HepG2 (cell line): ENCODE data around the gene NOVA2. TPM values are rescaled to one million over a fixed set of nuclear protein-coding genes. Genes with fewer than 3 reads are reported as not detected.
A peak's percentile ranks its signal among the peaks of the same experiment; 100 is the strongest.

Experiments used
- ATAC-seq: fragments of 200-7000 bp; cut with Tn5 transposase; 3 replicates; pipeline ENCODE4 v1.9.1; 2020; ENCODE audit warnings: mild to moderate bottlenecking, moderate library complexity
- BruUV-seq: library from RNA; stranded (reverse); fragments of 400-500 nt; replicated peaks from 2 replicates; lab custom pipeline; 2021; lab: Mats Ljungman, UMichigan
- CTCF ChIA-PET: fragments of 300-600 bp; formaldehyde crosslinking; extraction: SDS; loops from one replicate; lab custom pipeline; 2021; ENCODE audit warnings: low total read pairs, inconsistent platforms, low intra/inter-chr PET ratio; lab: Yijun Ruan, JAX
- POLR2A ChIA-PET: fragments of 350-600 bp; sonication (Branson Sonifier 250); formaldehyde crosslinking; loops from one replicate; lab custom pipeline; 2020; ENCODE audit warnings: antibody characterized with exemption, inconsistent platforms; lab: Yijun Ruan, JAX
- DNase-seq: peaks from one replicate; pipeline ENCODE4 v3.0.0-alpha.2; 2015; ENCODE audit warnings: low spot score
- FAIRE-seq: peaks from 3 replicates; lab custom pipeline; 2011; peaks lifted over from hg19 to GRCh38; lab: Jason Lieb, UNC
- H2AFZ ChIP-seq: one replicate; pipeline ENCODE4 v1.6.1; 2011; ENCODE audit warnings: low read length, inconsistent platforms
- H3K27ac ChIP-seq: fragments of 300-600 bp; 3 replicates; pipeline ENCODE4 v1.8.0; 2011; ENCODE audit warnings: mixed run types, mild to moderate bottlenecking, mixed read lengths, low read length, inconsistent platforms; ENCODE audit not compliant: insufficient read depth; ENCODE audit errors: extremely low read length
- H3K27me3 ChIP-seq, 2 experiments: fragments of 200-600 bp in 1 of 2; 2 replicates in 1 of 2; 3 replicates in 1 of 2; pipeline versions ENCODE4 v1.6.0 to v1.8.0; 2011; ENCODE audit warnings: low read length in 2 of 2, mild to moderate bottlenecking in 2 of 2, moderate library complexity in 2 of 2, inconsistent platforms in 1 of 2; ENCODE audit not compliant: insufficient read depth in 2 of 2, control insufficient read depth in 1 of 2
- H3K36me3 ChIP-seq, 2 experiments: fragments of 200-600 bp in 1 of 2; replicated peaks in 1 of 2; 2 replicates in 1 of 2; 3 replicates in 1 of 2; pipeline versions ENCODE4 v1.5.1 to v1.8.0; 2011; ENCODE audit warnings: low read length in 2 of 2, inconsistent platforms in 1 of 2; ENCODE audit not compliant: insufficient read depth in 2 of 2, control insufficient read depth in 1 of 2
- H3K4me1 ChIP-seq: 2 replicates; pipeline ENCODE4 v1.5.1; 2012; ENCODE audit warnings: low read length, inconsistent platforms; ENCODE audit not compliant: insufficient read depth
- H3K4me2 ChIP-seq: 2 replicates; pipeline ENCODE4 v1.6.0; 2011; ENCODE audit warnings: low read depth, low read length, inconsistent platforms
- H3K4me3 ChIP-seq, 3 experiments: fragments of 200-600 bp in 1 of 3; sonication (generic), shearing (Covaris generic) in 1 of 3; replicated peaks in 1 of 3; 2 replicates each; pipeline ENCODE4 v1.5.1; 2011 to 2016; ENCODE audit warnings: low read length in 3 of 3, inconsistent platforms in 2 of 3, low read depth in 2 of 3, mild to moderate bottlenecking in 2 of 3, control low read depth in 1 of 3, mixed read lengths in 1 of 3; ENCODE audit not compliant: insufficient read depth in 1 of 3
- H3K79me2 ChIP-seq: one replicate; pipeline ENCODE4 v1.6.1; 2011; ENCODE audit warnings: low read length, inconsistent platforms; ENCODE audit not compliant: insufficient read depth
- H3K9ac ChIP-seq: 2 replicates; pipeline ENCODE4 v1.6.0; 2011; ENCODE audit warnings: mild to moderate bottlenecking, low read depth, low read length, inconsistent platforms; ENCODE audit not compliant: insufficient read depth
- H3K9me3 ChIP-seq: 2 replicates; pipeline ENCODE4 v1.5.1; 2012; ENCODE audit warnings: mild to moderate bottlenecking, low read length
- H4K20me1 ChIP-seq: 2 replicates; pipeline ENCODE4 v1.6.0; 2011; ENCODE audit warnings: inconsistent platforms, mild to moderate bottlenecking, low read length, moderate library complexity; ENCODE audit not compliant: insufficient read depth
- CREB3 ChIP-seq: sonication (generic); formaldehyde crosslinking; IDR thresholded peaks from 2 replicates; pipeline ENCODE4 v1.5.0; 2020; ENCODE audit warnings: missing genetic modification reagents
- GMEB1 ChIP-seq: sonication (generic); formaldehyde crosslinking; IDR thresholded peaks from 2 replicates; pipeline ENCODE4 v1.5.1; 2020; ENCODE audit warnings: missing genetic modification reagents, mild to moderate bottlenecking, borderline replicate concordance
- KLF9 ChIP-seq: IDR thresholded peaks from 2 replicates; pipeline ENCODE4 v1.6.1; 2016; ENCODE audit warnings: low read depth
- MAFF ChIP-seq: IDR thresholded peaks from 2 replicates; pipeline ENCODE4 v1.6.1; 2011; ENCODE audit warnings: low read depth, low read length, improper control_type of control experiment
- MBD4 ChIP-seq: IDR thresholded peaks from 2 replicates; pipeline ENCODE4 v1.6.1; 2012; ENCODE audit warnings: low read length, inconsistent platforms, borderline replicate concordance
- NFKBIZ ChIP-seq: IDR thresholded peaks from 2 replicates; pipeline ENCODE4 v1.6.1; 2018; ENCODE audit warnings: missing genetic modification reagents, missing compliant biosample characterization
- SOX13 ChIP-seq, 3 experiments: fragments of 450-650 bp in 1 of 3; sonication (generic) in 1 of 3; formaldehyde crosslinking in 1 of 3; IDR thresholded peaks in 2 of 3; conservative IDR thresholded peaks in 1 of 3; 2 replicates each; pipeline versions ENCODE4 v1.5.0 to v1.6.1; 2016 to 2020; ENCODE audit warnings: antibody characterized with exemption in 1 of 3, mild to moderate bottlenecking in 1 of 3, missing compliant biosample characterization in 1 of 3, missing genetic modification reagents in 1 of 3, moderate library complexity in 1 of 3
- SP140L ChIP-seq: sonication (generic); formaldehyde crosslinking; IDR thresholded peaks from 2 replicates; pipeline ENCODE4 v1.4.0; 2020; ENCODE audit warnings: missing genetic modification reagents, borderline replicate concordance
- TGIF2 ChIP-seq: IDR thresholded peaks from 2 replicates; pipeline ENCODE4 v1.6.1; 2016; ENCODE audit warnings: control low read depth, missing compliant biosample characterization
- USF2 ChIP-seq, 2 experiments: sonication (generic) in 1 of 2; formaldehyde crosslinking in 1 of 2; IDR thresholded peaks; 2 replicates each; pipeline versions ENCODE4 v1.5.1 to v1.6.1; 2011 to 2020; ENCODE audit warnings: borderline replicate concordance in 1 of 2, low read depth in 1 of 2, low read length in 1 of 2, mild to moderate bottlenecking in 1 of 2, missing genetic modification reagents in 1 of 2, moderate library complexity in 1 of 2
- ZBTB1 ChIP-seq: sonication (generic); formaldehyde crosslinking; IDR thresholded peaks from 2 replicates; pipeline ENCODE4 v1.4.0; 2020; ENCODE audit warnings: missing genetic modification reagents, borderline replicate concordance
- ZEB1 ChIP-seq: IDR thresholded peaks from 2 replicates; pipeline ENCODE4 v1.6.1; 2012; ENCODE audit warnings: mild to moderate bottlenecking, low read depth, inconsistent platforms; ENCODE audit not compliant: insufficient replicate concordance
- ZMAT3 ChIP-seq: sonication (generic); formaldehyde crosslinking; conservative IDR thresholded peaks from 2 replicates; pipeline ENCODE4 v1.7.0; 2021; ENCODE audit warnings: missing genetic modification reagents
- ZNF234 ChIP-seq: sonication (generic); formaldehyde crosslinking; conservative IDR thresholded peaks from 2 replicates; pipeline ENCODE4 v1.5.1; 2020; ENCODE audit warnings: mild to moderate bottlenecking, missing genetic modification reagents
- ZNF549 ChIP-seq: sonication (generic); formaldehyde crosslinking; IDR thresholded peaks from 2 replicates; pipeline ENCODE4 v1.5.0; 2020; ENCODE audit warnings: missing genetic modification reagents
- ZNF761 ChIP-seq: sonication (generic); formaldehyde crosslinking; conservative IDR thresholded peaks from 2 replicates; pipeline ENCODE4 v1.4.0; 2020; ENCODE audit warnings: mild to moderate bottlenecking, missing genetic modification reagents
- ZNF766 ChIP-seq: sonication (generic); formaldehyde crosslinking; IDR thresholded peaks from 2 replicates; pipeline ENCODE4 v1.5.0; 2020; ENCODE audit warnings: missing genetic modification reagents, borderline replicate concordance
- ZNF782 ChIP-seq: sonication (generic); formaldehyde crosslinking; IDR thresholded peaks from 2 replicates; pipeline ENCODE4 v1.4.0; 2020; ENCODE audit warnings: missing genetic modification reagents, mild to moderate bottlenecking, borderline replicate concordance
- WGBS: methylation state at CpG from one replicate; pipeline ENCODE4 v1.1.6; 2017; ENCODE audit warnings: low lambda C conversion rate; 5-methylcytosine and 5-hydroxymethylcytosine counted together
- in situ Hi-C: cut with HindIII; loops from 2 replicates; pipeline ENCODE4 v1.10.0; 2017; ENCODE audit warnings: low pct_unique_long_range_greater_than_20kb; ENCODE audit not compliant: extremely low pct_ligation_motif_present
- intact Hi-C: fragments of 100-400 bp; cut with micrococcal nuclease; formaldehyde crosslinking; loops from one replicate; pipeline ENCODE4 v1.10.0; 2022; ENCODE audit not compliant: unreplicated experiment
- polyA plus RNA-seq, 8 experiments: library from polyadenylated mRNA; depleted of rRNA in 3 of 8; stranded (reverse) in 7 of 8; unstranded in 1 of 8; fragments of >200 nt; fragmentation: Illumina TruSeq in 4 of 8; extraction: Trizol in 4 of 8; gene quantifications; 2 replicates each; pipeline versions ENCODE4 v1.2.1 to v1.2.3, GENCODE V29; 2011 to 2016; ENCODE audit warnings: low read depth in 4 of 8, missing spikeins in 1 of 8, mixed read lengths in 1 of 8; ENCODE audit not compliant: insufficient read depth in 1 of 8
- total RNA-seq, 5 experiments: library from RNA; depleted of rRNA; stranded (reverse); fragments of >200 nt; fragmentation: Illumina TruSeq; extraction: Trizol; gene quantifications; 2 replicates each; pipeline ENCODE4 v1.2.3, GENCODE V29; 2016; ENCODE audit warnings: low read depth in 1 of 5

Gene NOVA2
- total and polyA plus RNA-seq, 2 of the 13 experiments (the other 11 are each of a cell fraction or from before 2014, with no cell fraction given): not detected

DNA sequence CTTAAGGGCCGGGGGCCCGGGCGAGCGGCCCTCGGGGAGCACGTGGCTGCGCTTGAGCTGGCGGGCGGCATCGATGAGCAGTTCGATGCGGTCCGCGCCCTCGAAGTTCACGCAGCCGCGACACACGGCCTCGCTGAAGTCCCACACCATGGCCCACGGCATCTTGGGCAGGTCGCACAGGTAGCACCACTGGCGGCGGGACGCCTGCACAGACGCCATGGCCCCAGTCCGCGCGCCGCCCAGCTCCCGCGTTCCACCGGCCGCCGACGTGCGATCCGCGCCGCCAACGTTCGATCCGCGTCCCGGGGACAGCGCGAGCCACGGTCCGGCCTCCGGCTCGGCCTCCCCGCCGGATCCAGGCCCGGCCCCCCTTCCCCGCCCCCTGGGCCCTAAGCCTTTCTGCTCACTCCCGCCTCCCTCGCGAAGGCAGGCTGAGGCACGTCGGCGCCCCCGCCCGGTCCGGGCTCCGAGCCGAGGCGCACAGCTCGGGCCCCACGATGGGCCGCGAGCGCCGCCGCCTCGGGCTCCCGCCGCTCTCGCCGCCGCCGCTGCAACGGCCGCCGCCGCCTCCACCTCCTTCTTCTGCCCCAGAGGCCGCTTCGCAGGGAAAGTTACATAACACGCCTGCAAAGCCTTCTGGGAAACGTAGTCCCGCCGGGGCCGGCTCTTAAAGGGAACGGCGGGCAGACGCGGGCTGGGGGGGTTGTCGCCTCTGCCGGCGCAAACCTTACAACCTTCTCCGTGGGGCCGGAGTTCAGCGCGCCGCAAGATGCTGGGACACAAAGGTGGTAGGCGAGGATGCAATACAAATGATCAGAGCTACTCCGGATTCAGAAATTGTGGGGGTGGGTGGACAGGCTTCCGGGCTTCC lies 87.9 kb downstream of the NOVA2 start, which contains the start of gene IRF2BP1:
Gene IRF2BP1, minus strand, starts transcription at position 586 of the 871 bp plus-strand sequence. Its CDS starts 367 bp downstream, at position 219.
- H3K27ac ChIP-seq: peak within 1 kb of the TSS; percentile 78
- FAIRE-seq (no peak), ATAC-seq (peak; percentile 32), DNase-seq (peak; percentile 89)
- H4K20me1 ChIP-seq: no peaks in the 10 kb centered on the region
- no peaks in the 10 kb centered on the region for H3K27me3 ChIP-seq
- peaks cover 15% of the 10 kb centered on the region for H3K79me2 ChIP-seq
- H3K4me3 ChIP-seq: peak within 1 kb of the TSS; percentile 69 to 91 (median 80)
- H3K4me1 ChIP-seq: peaks cover 38% of the 10 kb centered on the region
- TSS peak; percentile 50 for BruUV-seq
- H3K9ac ChIP-seq: peak within 1 kb of the TSS; percentile 82
- no peaks in the 10 kb centered on the region for H3K9me3 ChIP-seq
- ChIA-PET POLR2A (interaction anchor here (0.9 to 10.3 kb wide), 9 partner anchors 9 to 116 kb away, joined by 3 to 388 read pairs (median 6); partner anchors contain the start of genes DMPK, FOXA3, MYPOP and SIX5), CTCF (interaction anchor here (4.5 to 5.3 kb wide), 2 partner anchors 22 to 69 kb away, joined by 50 to 263 read pairs; partner anchors contain the start of genes FOXA3 and SYMPK)
- intact Hi-C loops (no loop called here), in situ Hi-C loops (no loop called here)
- H3K36me3 ChIP-seq: no peaks in the 10 kb centered on the region
- WGBS: 3% methylated on average over 8 of the region's 107 CpGs
- H2AFZ ChIP-seq: peak within 1 kb of the TSS; percentile 8
- peak within 1 kb of the TSS; percentile 84 for H3K4me2 ChIP-seq
- TF ChIP-seq SOX13 (IDR thresholded peaks at IDR 0.05) (no peak), SOX13 (CRISPR knock-in tag; conservative IDR thresholded peaks at IDR 0.05 in 1 of 2, IDR thresholded peaks at IDR 0.05 in 1 of 2) (peak in 1 of 2 experiments; percentile 9; a peak in 1 of 4 replicates), ZNF782 (CRISPR knock-in tag) (0 out of 2 replicates have a peak, but pooled peaks have one; percentile 56), ZBTB1 (CRISPR knock-in tag) (no peak), MBD4 (no peak), ZNF549 (no peak), MAFF (no peak), CREB3 (CRISPR knock-in tag) (no peak), SP140L (CRISPR knock-in tag) (no peak), NFKBIZ (CRISPR knock-in tag) (no peak; the same call in 1 of the 2 replicates), GMEB1 (CRISPR knock-in tag) (peak; percentile 21; the same call in 1 of the 2 replicates), ZEB1 (peak; percentile 11), ZNF761 (CRISPR knock-in tag) (no peak; the same call in 1 of the 2 replicates), USF2 (IDR thresholded peaks at IDR 0.05; ENCODE audit: low read depth, low read length) (no peak), USF2 (CRISPR knock-in tag; IDR thresholded peaks at IDR 0.05; ENCODE audit: borderline replicate concordance) (no peak), ZMAT3 (CRISPR knock-in tag) (no peak), ZNF234 (CRISPR knock-in tag) (no peak), KLF9 (CRISPR knock-in tag) (no peak), ZNF766 (CRISPR knock-in tag) (no peak), TGIF2 (CRISPR knock-in tag) (peak; percentile 68; the same call in 1 of the 2 replicates)
